Neural cell (in vitro differentiated cells): ENCODE measurements around the gene ICOSLG. TPM values are rescaled to one million over a fixed set of nuclear protein-coding genes. Genes with fewer than 3 reads are reported as not detected.

Experiments used
- H2AFZ ChIP-seq: fragments of 200-600, 300-800 bp; sonication (generic), shearing (Covaris generic); 2 replicates; pipeline ENCODE4 v1.6.0; 2014; ENCODE audit warnings: low read depth, mild to moderate bottlenecking, antibody characterized with exemption, low read length, moderate library complexity
- H3F3A ChIP-seq: fragments of 200-600 bp; shearing (Covaris generic); 2 replicates; pipeline ENCODE4 v1.6.1; 2016; ENCODE audit warnings: mild to moderate bottlenecking, moderate library complexity, mixed read lengths, antibody characterized with exemption, low read length; ENCODE audit not compliant: insufficient read depth, poor library complexity, severe bottlenecking
- H3K27ac ChIP-seq: fragments of 200-600, 300-800 bp; sonication (generic), shearing (Covaris generic); 2 replicates; pipeline ENCODE4 v1.5.1; 2014; ENCODE audit warnings: mild to moderate bottlenecking, low read length, moderate library complexity
- H3K27me3 ChIP-seq: fragments of 300-800, 200-600 bp; sonication (generic), shearing (Covaris generic); 2 replicates; pipeline ENCODE4 v1.6.0; 2014; ENCODE audit warnings: mild to moderate bottlenecking, low read depth, low read length, moderate library complexity; ENCODE audit not compliant: insufficient read depth
- H3K36me3 ChIP-seq: fragments of 300-800, 200-600 bp; sonication (generic), shearing (Covaris generic); 2 replicates; pipeline ENCODE4 v1.5.1; 2014; ENCODE audit warnings: mild to moderate bottlenecking, antibody characterized with exemption, low read length, moderate library complexity; ENCODE audit not compliant: insufficient read depth
- H3K4me2 ChIP-seq: fragments of 300-800, 200-600 bp; sonication (generic), shearing (Covaris generic); 2 replicates; pipeline ENCODE4 v1.6.0; 2014; ENCODE audit warnings: mild to moderate bottlenecking, low read length
- H3K4me3 ChIP-seq: fragments of 300-800, 200-600 bp; sonication (generic), shearing (Covaris generic); 2 replicates; pipeline ENCODE4 v1.5.1; 2014; ENCODE audit warnings: mild to moderate bottlenecking, low read length, moderate library complexity
- H3K79me2 ChIP-seq: fragments of 200-600 bp; shearing (Covaris generic); replicated peaks from 2 replicates; pipeline ENCODE4 v1.6.0; 2014; ENCODE audit warnings: mild to moderate bottlenecking, low read length, moderate library complexity; ENCODE audit not compliant: insufficient read depth
- H3K9ac ChIP-seq: fragments of 300-800, 200-600 bp; sonication (generic), shearing (Covaris generic); 2 replicates; pipeline ENCODE4 v1.6.1; 2016; ENCODE audit warnings: mild to moderate bottlenecking, low read length, mixed read lengths
- H3K9me2 ChIP-seq: fragments of 200-600 bp; shearing (Covaris generic); 2 replicates; pipeline ENCODE4 v1.6.1; 2016; ENCODE audit warnings: mild to moderate bottlenecking, low read length, mixed read lengths; ENCODE audit not compliant: insufficient read depth
- H3K9me3 ChIP-seq: fragments of 200-600, 300-800 bp; sonication (generic), shearing (Covaris generic); 2 replicates; pipeline ENCODE4 v1.6.1; 2016; ENCODE audit warnings: mild to moderate bottlenecking, mixed run types, low read length, moderate library complexity, mixed read lengths
- H4K20me1 ChIP-seq: fragments of 200-600 bp; shearing (Covaris generic); 2 replicates; pipeline ENCODE4 v1.6.1; 2016; ENCODE audit warnings: mild to moderate bottlenecking, mixed run types; ENCODE audit not compliant: insufficient read depth
- CTCF ChIP-seq: fragments of 450-650 bp; IDR thresholded peaks from 2 replicates; pipeline ENCODE4 v1.5.1; 2014; ENCODE audit warnings: antibody characterized with exemption, mild to moderate bottlenecking, moderate library complexity; ENCODE audit not compliant: poor library complexity, severe bottlenecking
- EZH2 ChIP-seq: fragments of 200-600, 300-800 bp; shearing (Covaris generic), sonication (generic); IDR thresholded peaks from 2 replicates; pipeline ENCODE4 v1.6.1; 2014; ENCODE audit warnings: antibody characterized with exemption, low read length, borderline replicate concordance, mild to moderate bottlenecking; ENCODE audit not compliant: insufficient read depth, poor library complexity, severe bottlenecking
- MXI1 ChIP-seq: fragments of 450-650 bp; conservative IDR thresholded peaks from 2 replicates; pipeline ENCODE4 v1.6.1; 2014; ENCODE audit warnings: antibody characterized with exemption, mild to moderate bottlenecking; ENCODE audit not compliant: poor library complexity, severe bottlenecking
- POLR2AphosphoS5 ChIP-seq: IDR thresholded peaks from 2 replicates; pipeline ENCODE4 v1.6.1; 2012
- RAD21 ChIP-seq: fragments of 450-650 bp; conservative IDR thresholded peaks from 2 replicates; pipeline ENCODE4 v1.6.1; 2014; ENCODE audit warnings: antibody characterized with exemption, mild to moderate bottlenecking, moderate library complexity
- REST ChIP-seq: IDR thresholded peaks from 2 replicates; pipeline ENCODE4 v1.6.1; 2012; ENCODE audit warnings: borderline replicate concordance
- SMC3 ChIP-seq: fragments of 450-650 bp; conservative IDR thresholded peaks from 2 replicates; pipeline ENCODE4 v1.6.1; 2014; ENCODE audit warnings: antibody characterized with exemption, mild to moderate bottlenecking, moderate library complexity; ENCODE audit not compliant: poor library complexity
- TAF1 ChIP-seq: IDR thresholded peaks from 2 replicates; pipeline ENCODE4 v1.6.1; 2012; ENCODE audit warnings: low read depth
- polyA plus RNA-seq: library from polyadenylated mRNA; depleted of rRNA; stranded (reverse); fragments of >200 nt; gene quantifications from 2 replicates; pipeline ENCODE4 v1.2.3, GENCODE V29; 2014

Gene ICOSLG
- polyA plus RNA-seq, 1 donor from 2014 or later: not detected

GRCh38 chr21:44260791-44261631, 20.3 kb upstream of the ICOSLG start:
- no peaks in the 10 kb centered on the region for H4K20me1 ChIP-seq
- H3K4me3 ChIP-seq: no peak overlapping the region
- H3K27me3 ChIP-seq: no peaks in the 10 kb centered on the region

GRCh38 chr21:44260066-44260465, 19.3 kb upstream of the ICOSLG start:
- no peak overlapping the region for H2AFZ ChIP-seq
- H3K4me3 ChIP-seq: no peak overlapping the region
- no peaks in the 10 kb centered on the region for H3K9me3 ChIP-seq
- H4K20me1 ChIP-seq: no peaks in the 10 kb centered on the region
- H3K27ac ChIP-seq: no peak overlapping the region
- no peak overlapping the region for H3K9ac ChIP-seq
- no peaks in the 10 kb centered on the region for H3K36me3 ChIP-seq
- H3F3A ChIP-seq: no peaks in the 10 kb centered on the region
- no peaks in the 10 kb centered on the region for H3K27me3 ChIP-seq
- no peaks in the 10 kb centered on the region for H3K79me2 ChIP-seq
- no peak overlapping the region for H3K4me2 ChIP-seq
- no peaks in the 10 kb centered on the region for H3K9me2 ChIP-seq
- TF ChIP-seq EZH2 (no peak), SMC3 (no peak), CTCF (no peak), POLR2AphosphoS5 (no peak), TAF1 (no peak), REST (no peak)

More at GRCh38 chr21:44260791-44261631, 20.3 kb upstream of the ICOSLG start:
- Histone ChIP-seq H3K4me2 (no peak overlapping the region), H3K79me2 (no peaks in the 10 kb centered on the region), H3K27ac (no peak overlapping the region), H2AFZ (no peak overlapping the region), H3K9me3 (no peaks in the 10 kb centered on the region), H3K9me2 (no peaks in the 10 kb centered on the region), H3F3A (no peaks in the 10 kb centered on the region), H3K9ac (no peak overlapping the region), H3K36me3 (no peaks in the 10 kb centered on the region)
- TF ChIP-seq REST (no peak), RAD21 (no peak), SMC3 (no peak), CTCF (no peak), MXI1 (no peak)
